Heart left ventricle (tissue), 13 donors: ENCODE data around the gene ADCY1.
"Not testable (repeated sequence)": the region's sequence is repeated elsewhere in the genome, so short reads cannot be mapped to it uniquely, and the experiment has no call there.

ENCODE experiments used
- POLR2A ChIP-seq, 2 donors: fragments of 450-650 bp; IDR thresholded peaks; one replicate each; pipeline ENCODE4 v1.6.1; 2017; ENCODE audit warnings: antibody characterized with exemption in 2 of 2, mild to moderate bottlenecking in 2 of 2, moderate library complexity in 2 of 2
- TF ChIP-seq, protein P1 (sequence below), 12 donors: fragments of 200-600 bp; sonication (generic) in 4 of 12; IDR thresholded peaks; one replicate each; pipeline versions ENCODE4 v1.5.0 to v1.8.0; 2018 to 2022; ENCODE audit warnings: antibody characterized with exemption in 12 of 12, mild to moderate bottlenecking in 5 of 12
- donor health status: ischemic (EF 13 %, LVEDD 7.1; RV severe dilation, severe dysfunction).
- donor health status: DM: no; HTN: yes; CAD: no.
- donor health status: DM: no; HTN: no; CAD: no.
- donor health status: ischemic (EF 25% LVEDD 6.9; RV normal size, moderate dysfunction).
- donor health status: ischemic (EF 25% LVEDD 5.7; RV mildly dilated, moderate dysfunction).
- donor health status: ischemic (EF 35%, LVEDD 5.7; RV mildly dilated, moderate dysfunction).
- donor health status: nonischemic (EF 11% LVEDD 7.7; RV severe dilation, severe dysfunction).
- donor health status: DM: yes; HTN: yes; CAD: no.
- donor health status: PGD.
- donor health status: ischemic (EF 29% LVEDD 5.4; RV normal size, mild dysfunction).
- donor health status: nonischemic (EF 23%, LVEDD 6.1; RV moderate dilation, normal function).

DNA sequence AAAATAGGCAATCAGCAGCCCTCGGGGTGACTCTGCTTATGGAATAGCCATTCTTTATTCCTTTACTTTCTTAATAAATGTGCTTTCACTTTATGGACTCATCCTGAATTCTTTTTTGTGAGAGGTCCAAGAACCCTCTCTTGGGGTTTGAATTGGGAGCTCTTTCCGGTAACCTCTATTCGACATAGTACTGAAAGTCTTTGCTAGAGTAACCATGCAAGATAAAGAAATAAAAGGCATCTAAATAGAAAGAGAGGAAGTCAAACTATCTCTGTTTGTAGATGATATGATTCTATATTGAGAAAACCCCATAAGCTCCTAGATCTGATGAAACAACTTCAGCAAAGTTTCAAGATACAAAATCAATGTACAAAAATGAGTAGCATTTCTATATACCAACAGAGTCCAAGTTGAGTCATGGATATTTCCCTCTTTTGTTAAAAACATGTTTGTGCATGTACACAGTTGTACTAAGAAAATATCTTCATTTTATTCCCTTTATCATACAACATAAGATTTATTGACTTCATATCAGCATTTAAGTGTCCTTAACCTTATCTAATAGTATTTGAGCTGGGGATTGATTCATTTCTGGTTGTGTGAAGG, 29.0 kb upstream of the ADCY1 start:
- not testable (repeated sequence) for TF ChIP-seq POLR2A (IDR thresholded peaks at IDR 0.05)
- TF ChIP-seq, protein P1, sequence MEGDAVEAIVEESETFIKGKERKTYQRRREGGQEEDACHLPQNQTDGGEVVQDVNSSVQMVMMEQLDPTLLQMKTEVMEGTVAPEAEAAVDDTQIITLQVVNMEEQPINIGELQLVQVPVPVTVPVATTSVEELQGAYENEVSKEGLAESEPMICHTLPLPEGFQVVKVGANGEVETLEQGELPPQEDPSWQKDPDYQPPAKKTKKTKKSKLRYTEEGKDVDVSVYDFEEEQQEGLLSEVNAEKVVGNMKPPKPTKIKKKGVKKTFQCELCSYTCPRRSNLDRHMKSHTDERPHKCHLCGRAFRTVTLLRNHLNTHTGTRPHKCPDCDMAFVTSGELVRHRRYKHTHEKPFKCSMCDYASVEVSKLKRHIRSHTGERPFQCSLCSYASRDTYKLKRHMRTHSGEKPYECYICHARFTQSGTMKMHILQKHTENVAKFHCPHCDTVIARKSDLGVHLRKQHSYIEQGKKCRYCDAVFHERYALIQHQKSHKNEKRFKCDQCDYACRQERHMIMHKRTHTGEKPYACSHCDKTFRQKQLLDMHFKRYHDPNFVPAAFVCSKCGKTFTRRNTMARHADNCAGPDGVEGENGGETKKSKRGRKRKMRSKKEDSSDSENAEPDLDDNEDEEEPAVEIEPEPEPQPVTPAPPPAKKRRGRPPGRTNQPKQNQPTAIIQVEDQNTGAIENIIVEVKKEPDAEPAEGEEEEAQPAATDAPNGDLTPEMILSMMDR (IDR thresholded peaks at IDR 0.05), result not testable (repeated sequence)
